D341Med (cell line): Measurements from ENCODE around the gene TMEM179B.
"Not testable (repeated sequence)": the region's sequence is repeated elsewhere in the genome, so short reads cannot be mapped to it uniquely, and the experiment has no call there.

Experiments
- DNase-seq: peaks from one replicate; pipeline ENCODE4 v3.0.0; 2012; ENCODE audit warnings: low spot score

The TMEM179B gene

DNA sequence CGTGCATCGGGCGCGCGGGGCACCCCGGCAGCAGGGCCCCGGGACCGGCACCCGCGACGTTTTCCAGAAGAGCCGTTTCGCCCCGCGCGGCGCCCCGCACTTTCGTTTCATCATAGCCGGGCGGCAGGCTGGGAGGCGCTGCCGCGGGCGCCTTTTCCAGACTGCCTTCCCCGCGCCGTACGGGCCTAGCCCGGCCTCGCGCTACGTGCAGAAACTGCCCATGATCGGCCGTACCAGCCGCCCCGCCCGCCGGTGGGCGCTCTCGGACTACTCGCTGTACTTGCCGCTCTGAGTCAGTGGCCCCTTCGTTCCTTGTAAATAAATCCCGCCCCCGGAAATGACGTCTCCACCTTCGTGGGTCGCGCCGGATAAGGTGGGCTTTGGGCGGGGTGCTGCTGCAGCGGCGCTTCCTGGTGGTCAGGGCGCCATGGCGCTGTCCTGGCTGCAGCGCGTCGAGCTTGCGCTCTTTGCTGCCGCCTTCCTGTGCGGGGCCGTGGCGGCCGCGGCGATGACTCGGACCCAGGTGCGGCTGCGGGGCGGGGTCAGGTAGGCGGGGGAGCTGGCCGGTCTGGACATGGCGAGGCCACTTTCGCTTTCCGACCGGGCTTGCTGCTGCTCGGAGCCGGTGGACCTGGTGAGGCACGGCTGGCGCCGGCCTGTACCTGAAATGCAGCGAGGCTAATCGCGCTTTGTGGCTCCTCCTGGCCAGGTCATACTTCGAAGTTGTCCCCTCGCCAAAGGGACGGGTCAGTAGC, at the start of gene TMEM179B:
TMEM179B (plus strand) TSS at position 398 of the 755 bp plus-strand sequence; CDS start at position 428, 30 bp downstream.
- DNase-seq: peak; percentile 93

DNA sequence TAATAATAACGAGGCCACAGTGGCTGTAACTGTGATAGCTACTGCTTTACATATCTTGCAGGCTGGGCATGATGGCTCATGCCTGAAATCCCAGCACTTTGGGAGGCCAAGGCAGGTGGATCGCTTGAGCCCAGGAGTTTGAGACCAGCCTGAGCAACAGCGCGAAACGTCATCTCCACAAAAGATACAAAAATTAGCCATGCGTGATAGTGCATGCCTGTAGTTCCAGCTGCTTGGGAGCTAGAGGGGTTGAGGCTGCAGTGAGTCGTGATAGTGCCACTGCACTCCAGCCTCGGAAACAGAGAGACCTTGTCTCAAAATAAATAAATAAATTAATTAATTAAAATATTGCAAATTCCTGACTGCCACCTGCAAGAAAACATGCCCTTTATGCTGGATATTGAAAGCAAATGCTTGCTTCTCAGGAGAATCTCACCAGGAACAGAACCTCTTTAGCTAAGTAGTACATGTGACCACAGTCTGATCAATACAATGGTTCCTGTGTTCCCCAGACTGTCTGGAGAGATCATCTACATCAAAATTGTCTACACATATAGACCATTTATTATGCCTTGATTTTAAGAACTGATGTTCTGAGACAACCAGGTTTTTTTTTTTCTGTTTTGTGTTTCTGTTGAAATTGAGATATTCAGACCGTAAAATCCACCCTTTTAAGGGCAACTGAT, 39.6 kb upstream of the TMEM179B start:
- no peak for DNase-seq

GRCh38 chr11:62749931-62750330, 37.3 kb upstream of the TMEM179B start:
- not testable (repeated sequence) for DNase-seq

DNA sequence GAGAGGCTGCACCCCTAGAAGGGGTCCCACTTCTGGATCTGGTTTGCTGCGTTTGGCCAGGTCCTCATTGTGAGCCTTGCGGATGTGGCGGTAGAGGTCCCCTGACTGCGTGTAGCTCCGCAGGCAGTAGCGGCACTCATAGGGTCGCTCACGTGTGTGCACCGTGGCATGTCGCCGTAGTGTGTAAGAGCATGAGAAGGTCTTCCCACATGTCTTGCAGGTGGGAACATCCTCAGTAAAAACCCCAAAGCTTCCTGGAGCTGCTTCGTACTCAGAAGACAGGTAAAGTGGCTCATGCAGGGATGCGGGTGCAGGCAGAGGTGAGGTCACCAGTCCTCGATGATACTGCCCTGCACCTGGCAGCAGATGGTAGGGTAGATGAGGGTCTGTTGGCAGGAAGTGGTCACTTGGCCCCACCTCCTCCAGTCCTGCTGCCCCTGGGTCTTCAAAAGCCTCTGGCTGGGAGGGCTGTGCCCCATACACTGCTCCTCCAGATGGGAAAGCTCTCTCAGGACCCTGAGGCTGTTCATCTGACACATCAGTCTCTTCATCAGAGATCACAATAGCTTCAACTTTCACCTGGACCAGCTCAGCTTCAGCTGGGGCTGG, 34.9 kb upstream of the TMEM179B start:
- DNase-seq: no peak

DNA sequence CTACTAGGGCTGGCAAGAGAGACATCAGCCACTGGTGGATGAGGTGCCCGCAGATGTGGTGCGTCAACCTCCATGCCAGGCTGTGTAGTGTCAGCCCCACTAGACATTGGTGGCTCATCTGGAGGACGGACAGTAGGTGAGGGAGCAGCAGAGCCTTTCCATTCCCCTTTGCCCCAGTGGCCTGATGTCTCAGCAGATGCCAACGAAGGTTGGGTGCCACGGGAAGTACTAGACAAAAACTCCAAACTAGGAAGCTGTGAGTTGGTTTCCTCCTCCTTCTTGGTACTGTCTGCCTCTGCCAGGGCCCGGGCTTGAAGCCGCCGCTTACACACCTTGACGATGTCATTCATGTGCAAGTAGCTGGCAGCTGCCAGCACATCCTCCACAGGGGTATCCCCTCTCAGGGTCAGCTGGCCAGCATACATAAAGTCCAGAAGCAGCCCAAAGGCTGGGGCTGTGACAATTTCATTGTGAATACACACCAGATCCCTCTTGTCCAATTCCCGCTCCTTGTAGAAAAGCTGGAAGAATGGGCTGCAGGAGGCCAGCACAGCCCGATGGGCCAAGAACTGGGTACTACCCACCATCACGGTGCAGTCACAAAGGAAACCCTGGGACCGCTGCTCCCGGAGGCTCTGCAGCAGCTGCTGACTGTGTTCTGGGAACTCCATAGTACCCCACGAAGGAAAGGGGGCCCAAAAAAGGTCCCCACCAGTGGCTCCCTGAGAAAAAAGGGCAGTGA, 34.0 kb upstream of the TMEM179B start:
- DNase-seq: peak; percentile 38

GRCh38 chr11:62753736-62754603, 33.2 kb upstream of the TMEM179B start, which contains the start of gene ZBTB3:
ZBTB3 (minus strand) TSS chr11:62754160; CDS start chr11:62753664, 496 bp downstream.
- DNase-seq: peak; percentile 90

- DNase-seq: no peak
Observed at GRCh38 chr11:62755086-62755615, 32.1 kb upstream of the TMEM179B start.

DNA sequence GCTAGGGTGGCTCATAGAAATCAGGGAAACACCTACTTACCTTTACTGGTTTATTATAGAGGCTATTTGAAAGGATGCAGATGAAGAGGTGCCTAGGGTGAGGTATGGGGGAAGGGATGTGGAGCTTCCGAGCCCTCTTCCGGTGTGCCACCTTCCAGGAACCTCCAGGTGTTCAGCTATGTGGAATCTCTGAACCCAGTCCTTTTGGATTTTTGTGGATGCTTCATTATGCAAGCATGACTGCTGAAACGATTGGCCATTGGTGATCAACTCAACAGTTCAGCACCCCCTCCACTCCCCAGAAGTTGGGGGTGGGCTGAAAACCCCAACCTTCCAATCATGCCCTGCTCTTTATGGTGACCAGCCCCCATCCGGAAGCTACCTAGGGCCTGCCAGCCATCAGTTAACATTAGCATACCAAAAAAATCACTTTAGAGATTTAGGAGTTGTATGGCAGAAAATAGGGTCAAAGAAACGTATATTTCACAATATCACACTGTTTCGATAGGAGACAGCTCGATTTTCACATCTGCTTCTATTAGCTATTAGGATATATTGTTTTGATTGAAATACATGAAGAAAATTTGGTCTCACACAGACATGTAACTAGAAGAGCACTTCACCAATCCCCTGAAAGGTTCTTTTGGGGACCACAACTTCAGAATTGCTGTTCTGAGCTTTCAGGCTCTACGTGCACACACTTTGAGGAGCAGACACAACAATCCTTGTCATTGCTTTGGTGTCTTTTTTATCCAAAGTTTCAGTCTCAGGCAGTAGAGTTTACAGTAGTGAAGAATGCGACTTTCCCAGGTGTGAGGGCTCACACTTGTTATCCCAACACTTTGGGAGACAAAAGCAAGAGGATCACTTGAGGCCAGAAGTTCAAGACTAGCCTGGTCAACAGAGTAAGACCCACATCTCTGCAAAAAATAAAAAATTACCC, 29.1 kb upstream of the TMEM179B start:
- no peak for DNase-seq

DNA sequence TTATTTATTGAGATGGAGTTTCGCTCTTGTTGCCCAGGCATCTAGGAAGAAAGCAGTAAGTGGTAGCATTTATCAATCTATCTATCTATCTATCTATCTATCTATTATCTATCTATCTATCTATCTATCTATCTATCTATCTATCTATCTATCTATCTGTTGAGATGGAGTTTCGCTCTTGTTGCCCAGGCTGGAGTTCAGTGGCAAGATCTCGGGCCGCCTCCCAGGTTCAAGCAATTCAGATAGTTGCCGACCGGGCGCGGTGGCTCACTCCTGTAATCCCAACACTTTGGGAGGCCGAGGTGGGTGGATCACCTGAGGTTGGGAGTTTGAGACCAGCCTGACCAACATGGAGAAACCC, 26.4 kb upstream of the TMEM179B start:
- DNase-seq: not testable (repeated sequence)

DNA sequence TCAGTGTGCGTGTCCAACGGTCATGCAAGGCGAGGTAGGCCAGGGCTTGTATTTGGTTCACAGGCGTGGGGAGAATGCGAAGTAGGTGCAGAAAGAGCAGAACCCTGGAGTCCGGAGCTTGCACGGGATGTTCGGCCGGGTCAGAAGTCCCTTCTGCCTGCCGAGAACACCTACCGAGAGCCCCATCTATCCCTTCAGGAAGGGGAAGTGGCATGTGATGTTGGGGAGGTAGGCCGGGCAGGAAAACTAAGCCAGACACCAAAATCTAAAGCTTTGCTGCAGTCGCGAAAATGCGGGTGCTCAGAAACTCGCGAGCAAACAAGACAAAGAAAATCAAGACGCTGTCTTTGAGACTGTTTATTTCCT, 16.4 kb upstream of the TMEM179B start:
- DNase-seq: no peak

DNA sequence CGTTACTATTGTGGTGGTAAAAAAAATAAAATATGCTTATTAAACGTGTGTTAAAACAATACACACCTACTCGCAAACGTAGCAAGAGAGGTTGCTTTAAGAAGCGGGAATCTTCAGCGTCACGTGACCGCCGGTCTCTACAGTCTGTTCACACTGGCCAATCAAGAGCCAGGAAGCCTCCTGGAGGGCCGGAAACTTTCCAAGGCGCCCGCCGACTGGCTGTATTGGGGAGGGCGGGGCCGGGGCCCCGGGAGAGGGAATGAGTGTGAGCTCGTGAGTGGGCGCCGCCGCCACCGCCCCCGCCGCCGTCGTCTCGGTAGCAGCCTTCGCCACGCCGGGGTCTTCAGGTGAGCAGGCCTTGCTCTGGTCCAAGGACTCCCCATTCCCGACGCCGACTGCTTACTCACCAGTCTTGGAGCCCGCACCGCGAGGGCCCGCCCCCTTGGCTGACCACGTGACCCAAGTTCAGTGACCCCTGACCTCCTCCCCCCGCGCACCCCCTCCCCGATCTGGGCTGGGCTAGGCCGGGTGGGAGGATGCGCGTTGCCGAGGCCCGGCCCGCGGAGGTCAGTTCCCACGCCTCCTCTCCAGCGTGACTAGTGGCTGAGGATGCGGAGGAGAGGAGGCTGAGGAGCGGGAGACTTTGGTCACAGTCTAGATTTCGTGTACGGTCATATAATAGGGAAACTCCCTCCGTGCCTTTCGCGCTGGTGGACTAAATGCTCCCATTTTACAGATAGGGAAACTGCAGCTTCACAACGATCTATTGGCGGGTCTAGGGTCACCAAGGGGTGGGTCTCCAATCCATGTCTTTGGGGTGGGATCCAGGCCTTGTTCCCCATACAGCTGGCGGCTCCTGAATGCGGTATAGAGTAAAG, 15.8 kb upstream of the TMEM179B start, which contains the start of gene TAF6L:
TAF6L (plus strand) TSS at position 253 of the 878 bp plus-strand sequence. CDS start 4,388 bp downstream, outside the sequence.
- peak; percentile 95 for DNase-seq

GRCh38 chr11:62774407-62774806, 12.8 kb upstream of the TMEM179B start:
- DNase-seq: no peak

- no peak for DNase-seq
Observed at GRCh38 chr11:62775646-62776045, 11.6 kb upstream of the TMEM179B start.

- no peak for DNase-seq
Observed at GRCh38 chr11:62777389-62777788, 9.8 kb upstream of the TMEM179B start.

DNA sequence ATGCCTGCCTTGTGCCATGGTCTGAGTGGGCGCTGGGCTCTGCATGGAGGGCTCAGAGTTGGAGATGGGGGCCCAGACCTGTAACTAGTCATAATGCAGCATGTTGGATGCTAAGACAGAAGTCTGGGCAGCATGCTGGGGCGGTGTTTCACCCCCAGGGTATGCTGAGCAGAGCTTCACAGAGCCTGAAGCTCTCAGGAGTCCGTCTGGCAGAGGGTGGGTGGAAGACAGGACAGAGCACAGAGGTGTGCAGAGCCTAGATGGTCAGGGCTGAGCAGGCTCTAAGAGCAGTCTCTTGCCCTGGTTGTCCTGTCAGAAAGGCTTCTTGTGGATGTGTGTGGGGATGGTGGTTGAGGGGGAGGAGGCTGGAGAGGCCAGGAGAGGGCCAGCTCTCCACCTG, 8.8 kb upstream of the TMEM179B start:
- DNase-seq: no peak

GRCh38 chr11:62782753-62783152, 4.4 kb upstream of the TMEM179B start:
- no peak for DNase-seq

DNA sequence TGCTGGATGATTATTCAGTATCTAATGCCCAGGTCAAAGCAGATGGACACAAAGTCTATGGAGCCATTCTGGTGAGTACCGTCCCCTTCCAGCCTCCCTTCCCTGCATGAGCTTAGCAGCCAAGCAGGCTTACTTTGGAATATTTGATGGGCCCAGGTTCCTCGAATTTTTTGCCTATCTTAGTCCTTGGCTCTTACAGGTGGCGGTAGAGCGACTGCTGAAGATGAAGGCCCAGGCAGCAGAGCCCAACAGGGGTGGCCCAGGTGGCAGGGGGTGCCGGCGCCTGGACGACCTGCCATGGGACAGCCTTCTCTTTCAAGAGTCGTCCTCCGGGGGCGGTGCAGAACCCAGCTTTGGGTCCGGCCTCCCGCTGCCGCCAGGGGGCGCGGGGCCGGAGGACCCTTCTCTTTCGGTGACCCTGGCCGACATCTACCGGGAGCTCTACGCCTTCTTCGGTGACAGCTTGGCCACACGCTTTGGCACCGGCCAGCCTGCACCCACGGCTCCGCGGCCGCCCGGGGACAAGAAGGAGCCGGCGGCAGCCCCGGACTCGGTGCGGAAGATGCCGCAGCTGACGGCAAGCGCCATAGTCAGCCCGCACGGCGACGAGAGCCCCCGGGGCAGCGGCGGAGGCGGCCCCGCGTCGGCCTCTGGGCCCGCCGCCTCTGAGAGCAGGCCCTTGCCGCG, 741 bp upstream of the TMEM179B start:
- peak; percentile 91 for DNase-seq

GRCh38 chr11:62788991-62789390, 1.8 kb downstream of the TMEM179B start:
- no peak for DNase-seq
